MM.1S (cell line): ENCODE data around the gene RSPO3.

Source experiments
- DNase-seq: peaks from one replicate; pipeline ENCODE4 v3.0.0-alpha.2; 2015
- H2AFZ ChIP-seq: fragments of 300-600 bp; sonication (generic); 2 replicates; pipeline ENCODE4 v1.6.0; 2016; ENCODE audit warnings: antibody characterized with exemption, low read length
- H3F3A ChIP-seq: fragments of 300-600 bp; sonication (generic); 2 replicates; pipeline ENCODE4 v1.6.1; 2016; ENCODE audit warnings: mild to moderate bottlenecking, antibody characterized with exemption, low read length, moderate library complexity, mixed read lengths; ENCODE audit not compliant: insufficient read depth
- H3K27ac ChIP-seq: fragments of 300-600 bp; sonication (generic); 2 replicates; pipeline ENCODE4 v1.5.1; 2016; ENCODE audit warnings: mild to moderate bottlenecking, low read length
- H3K27me3 ChIP-seq: fragments of 300-600 bp; sonication (generic); replicated peaks from 2 replicates; pipeline ENCODE4 v1.6.0; 2016; ENCODE audit warnings: low read length; ENCODE audit not compliant: insufficient read depth
- H3K36me3 ChIP-seq: fragments of 300-600 bp; sonication (generic); replicated peaks from 2 replicates; pipeline ENCODE4 v1.6.1; 2016; ENCODE audit warnings: mild to moderate bottlenecking, low read length, mixed read lengths; ENCODE audit not compliant: insufficient read depth
- H3K4me1 ChIP-seq: fragments of 300-600 bp; sonication (generic); 2 replicates; pipeline ENCODE4 v1.6.1; 2016; ENCODE audit warnings: low read length, mixed read lengths
- H3K4me2 ChIP-seq: fragments of 300-600 bp; sonication (generic); 2 replicates; pipeline ENCODE4 v1.6.0; 2016; ENCODE audit warnings: low read depth, low read length
- H3K4me3 ChIP-seq: fragments of 300-600 bp; sonication (generic); 2 replicates; pipeline ENCODE4 v1.5.1; 2016; ENCODE audit warnings: low read length, mixed read lengths
- H3K79me2 ChIP-seq: fragments of 300-600 bp; sonication (generic); 2 replicates; pipeline ENCODE4 v1.6.1; 2016; ENCODE audit warnings: mixed run types, low read length, mixed read lengths
- H3K9ac ChIP-seq: fragments of 300-600 bp; sonication (generic); 2 replicates; pipeline ENCODE4 v1.6.1; 2016; ENCODE audit warnings: low read length, mixed read lengths
- H3K9me2 ChIP-seq: fragments of 300-600 bp; sonication (generic); replicated peaks from 2 replicates; pipeline ENCODE4 v1.6.1; 2016; ENCODE audit warnings: mild to moderate bottlenecking, low read length, mixed read lengths; ENCODE audit not compliant: insufficient read depth
- H3K9me3 ChIP-seq: fragments of 300-600 bp; sonication (generic); replicated peaks from 2 replicates; pipeline ENCODE4 v1.6.1; 2016; ENCODE audit warnings: mild to moderate bottlenecking, low read length, mixed read lengths; ENCODE audit not compliant: insufficient read depth
- H4K20me1 ChIP-seq: fragments of 300-600 bp; sonication (generic); 2 replicates; pipeline ENCODE4 v1.6.1; 2016; ENCODE audit warnings: mild to moderate bottlenecking, low read length, moderate library complexity, mixed read lengths; ENCODE audit not compliant: insufficient read depth
- CTCF ChIP-seq: fragments of 300-600 bp; sonication (generic); IDR thresholded peaks from 2 replicates; pipeline ENCODE4 v1.5.1; 2016; ENCODE audit warnings: antibody characterized with exemption, low read length, mixed read lengths
- EZH2 ChIP-seq: fragments of 300-600 bp; sonication (generic); optimal IDR thresholded peaks from 2 replicates; pipeline ENCODE3; 2017; ENCODE audit warnings: low read depth, mild to moderate bottlenecking, antibody characterized with exemption, low read length, mixed read lengths
- EZH2phosphoT487 ChIP-seq: fragments of 300-600 bp; sonication (generic); IDR thresholded peaks from 2 replicates; pipeline ENCODE4 v1.6.1; 2018; ENCODE audit warnings: antibody characterized with exemption, low read length

The RSPO3 gene

DNA sequence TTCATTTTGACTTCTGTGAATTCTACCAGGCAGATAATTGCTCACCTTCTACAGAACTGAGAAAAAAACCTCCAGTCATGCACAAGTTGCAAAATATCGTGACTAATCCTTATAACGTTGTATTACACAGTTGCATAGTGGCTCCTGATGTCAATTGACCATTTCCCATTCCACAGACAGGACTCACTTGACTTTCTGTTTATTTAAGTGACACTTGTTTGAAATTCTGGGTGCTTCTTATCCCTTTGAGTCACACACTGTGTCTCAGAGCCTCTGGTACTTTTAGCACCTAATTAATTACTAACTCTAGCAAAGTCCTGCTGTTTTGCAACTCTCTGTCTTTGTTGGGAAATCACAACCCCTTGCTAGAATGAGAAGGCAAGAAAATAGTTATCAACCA lies 16.2 kb upstream of the RSPO3 start:
- H3K4me2 ChIP-seq = no peak overlapping the region
- H3K27me3 ChIP-seq = no peaks in the 10 kb centered on the region
- no peaks in the 10 kb centered on the region for H3K9me3 ChIP-seq
- H3K79me2 ChIP-seq = no peaks in the 10 kb centered on the region
- no peaks in the 10 kb centered on the region for H4K20me1 ChIP-seq
- no peaks in the 10 kb centered on the region for H3K36me3 ChIP-seq
- no peaks in the 10 kb centered on the region for H3K9me2 ChIP-seq
- no peak overlapping the region for H3K9ac ChIP-seq
- no peak overlapping the region for H3K4me3 ChIP-seq
- no peaks in the 10 kb centered on the region for H3F3A ChIP-seq
- DNase-seq = no peak
- no peak overlapping the region for H3K27ac ChIP-seq
- TF ChIP-seq CTCF (no peak), EZH2phosphoT487 (no peak), EZH2 (no peak)
- no peak overlapping the region for H2AFZ ChIP-seq
- no peaks in the 10 kb centered on the region for H3K4me1 ChIP-seq

DNA sequence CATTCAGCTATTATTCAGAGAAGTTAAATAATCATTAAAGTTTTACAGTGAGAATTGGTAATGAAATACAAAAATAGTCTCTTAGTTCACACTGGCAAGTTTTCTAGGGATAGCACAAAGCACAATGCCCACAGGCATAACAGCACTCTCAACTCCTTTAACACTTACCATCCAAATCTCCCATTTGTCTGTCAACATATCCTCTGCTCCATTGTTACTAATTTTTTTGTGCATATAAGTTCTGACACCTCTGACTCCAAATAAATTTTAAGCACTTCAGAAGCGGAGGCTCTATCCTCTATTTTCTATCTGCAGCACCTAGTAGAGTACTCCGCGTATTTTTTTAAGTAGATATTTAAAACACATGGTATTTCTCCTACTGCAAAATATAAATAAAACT lies 15.6 kb upstream of the RSPO3 start:
- H3F3A ChIP-seq = no peaks in the 10 kb centered on the region
- H3K36me3 ChIP-seq = no peaks in the 10 kb centered on the region
- H4K20me1 ChIP-seq = no peaks in the 10 kb centered on the region
- no peaks in the 10 kb centered on the region for H3K4me1 ChIP-seq
- H3K9me3 ChIP-seq = no peaks in the 10 kb centered on the region
- no peaks in the 10 kb centered on the region for H3K9me2 ChIP-seq
- no peak for TF ChIP-seq CTCF
- no peak for TF ChIP-seq EZH2
- TF ChIP-seq EZH2phosphoT487 = no peak
- H3K4me3 ChIP-seq = no peak overlapping the region
- H3K4me2 ChIP-seq = no peak overlapping the region
- H2AFZ ChIP-seq = no peak overlapping the region
- no peaks in the 10 kb centered on the region for H3K79me2 ChIP-seq
- no peaks in the 10 kb centered on the region for H3K27me3 ChIP-seq
- H3K27ac ChIP-seq = no peak overlapping the region
- H3K9ac ChIP-seq = no peak overlapping the region
- no peak for DNase-seq

DNA sequence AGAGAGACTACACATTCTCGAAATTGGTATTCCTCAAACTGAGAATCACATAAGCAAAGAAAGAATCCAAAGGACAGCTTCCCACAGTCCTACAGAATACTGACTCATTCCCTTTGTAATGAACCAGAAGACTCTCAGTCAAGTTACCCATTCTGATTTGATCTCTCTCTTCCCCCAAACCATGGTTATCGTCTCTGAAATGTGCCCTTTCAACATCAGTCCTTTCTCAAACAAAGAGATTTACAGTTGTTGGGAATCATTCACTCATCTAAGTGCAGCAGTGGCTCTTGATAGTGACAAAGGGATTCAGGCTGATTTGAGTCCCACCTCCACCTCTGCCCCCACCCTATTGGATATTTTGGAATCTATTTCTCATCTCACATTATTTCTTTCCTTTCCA lies 15.0 kb upstream of the RSPO3 start:
- Histone ChIP-seq H2AFZ (no peak overlapping the region), H3K4me1 (no peaks in the 10 kb centered on the region), H3K9ac (no peak overlapping the region), H3K27me3 (no peaks in the 10 kb centered on the region), H3K36me3 (no peaks in the 10 kb centered on the region), H3K79me2 (no peaks in the 10 kb centered on the region), H3K9me2 (no peaks in the 10 kb centered on the region), H3K9me3 (no peaks in the 10 kb centered on the region), H3K4me2 (no peak overlapping the region), H3F3A (no peaks in the 10 kb centered on the region), H3K4me3 (no peak overlapping the region), H4K20me1 (no peaks in the 10 kb centered on the region), H3K27ac (no peak overlapping the region)
- no peak for TF ChIP-seq EZH2phosphoT487
- TF ChIP-seq CTCF = no peak
- no peak for TF ChIP-seq EZH2
- DNase-seq = no peak
